AG09319 (cell line): ENCODE results near the gene RBSN.

ENCODE experiments used
- DNase-seq: peaks from one replicate; pipeline ENCODE4 v3.0.0-alpha.2; 2010; ENCODE audit warnings: low read depth; ENCODE audit errors: extremely low read depth
- TF ChIP-seq, protein P1 (sequence below): IDR thresholded peaks from 2 replicates; pipeline ENCODE4 v1.5.1; 2011; ENCODE audit warnings: low read depth, mild to moderate bottlenecking, inconsistent platforms, low read length, moderate library complexity

Gene RBSN

DNA sequence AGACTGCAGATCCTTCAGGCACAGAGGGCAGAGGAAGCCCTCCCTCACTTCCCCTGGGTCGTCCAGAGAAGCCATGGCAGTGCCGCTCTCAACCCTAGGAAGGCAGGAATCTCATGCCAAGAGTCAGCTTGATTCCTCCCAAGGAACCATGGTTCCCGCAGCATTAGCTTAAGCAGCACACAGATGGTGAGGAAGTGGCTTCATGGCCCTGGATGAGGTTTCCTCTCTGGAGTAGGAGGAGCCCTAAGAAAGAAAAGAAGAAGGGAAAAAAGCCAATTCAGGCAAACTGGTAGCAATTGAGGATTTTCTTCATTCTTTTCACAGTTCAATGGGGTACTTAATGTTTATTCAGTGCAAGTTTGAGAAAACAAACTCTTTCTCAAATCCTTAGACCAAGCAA, 2.9 kb downstream of the RBSN start:
- TF ChIP-seq, protein P1, sequence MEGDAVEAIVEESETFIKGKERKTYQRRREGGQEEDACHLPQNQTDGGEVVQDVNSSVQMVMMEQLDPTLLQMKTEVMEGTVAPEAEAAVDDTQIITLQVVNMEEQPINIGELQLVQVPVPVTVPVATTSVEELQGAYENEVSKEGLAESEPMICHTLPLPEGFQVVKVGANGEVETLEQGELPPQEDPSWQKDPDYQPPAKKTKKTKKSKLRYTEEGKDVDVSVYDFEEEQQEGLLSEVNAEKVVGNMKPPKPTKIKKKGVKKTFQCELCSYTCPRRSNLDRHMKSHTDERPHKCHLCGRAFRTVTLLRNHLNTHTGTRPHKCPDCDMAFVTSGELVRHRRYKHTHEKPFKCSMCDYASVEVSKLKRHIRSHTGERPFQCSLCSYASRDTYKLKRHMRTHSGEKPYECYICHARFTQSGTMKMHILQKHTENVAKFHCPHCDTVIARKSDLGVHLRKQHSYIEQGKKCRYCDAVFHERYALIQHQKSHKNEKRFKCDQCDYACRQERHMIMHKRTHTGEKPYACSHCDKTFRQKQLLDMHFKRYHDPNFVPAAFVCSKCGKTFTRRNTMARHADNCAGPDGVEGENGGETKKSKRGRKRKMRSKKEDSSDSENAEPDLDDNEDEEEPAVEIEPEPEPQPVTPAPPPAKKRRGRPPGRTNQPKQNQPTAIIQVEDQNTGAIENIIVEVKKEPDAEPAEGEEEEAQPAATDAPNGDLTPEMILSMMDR = no peak
- DNase-seq = no peak

DNA sequence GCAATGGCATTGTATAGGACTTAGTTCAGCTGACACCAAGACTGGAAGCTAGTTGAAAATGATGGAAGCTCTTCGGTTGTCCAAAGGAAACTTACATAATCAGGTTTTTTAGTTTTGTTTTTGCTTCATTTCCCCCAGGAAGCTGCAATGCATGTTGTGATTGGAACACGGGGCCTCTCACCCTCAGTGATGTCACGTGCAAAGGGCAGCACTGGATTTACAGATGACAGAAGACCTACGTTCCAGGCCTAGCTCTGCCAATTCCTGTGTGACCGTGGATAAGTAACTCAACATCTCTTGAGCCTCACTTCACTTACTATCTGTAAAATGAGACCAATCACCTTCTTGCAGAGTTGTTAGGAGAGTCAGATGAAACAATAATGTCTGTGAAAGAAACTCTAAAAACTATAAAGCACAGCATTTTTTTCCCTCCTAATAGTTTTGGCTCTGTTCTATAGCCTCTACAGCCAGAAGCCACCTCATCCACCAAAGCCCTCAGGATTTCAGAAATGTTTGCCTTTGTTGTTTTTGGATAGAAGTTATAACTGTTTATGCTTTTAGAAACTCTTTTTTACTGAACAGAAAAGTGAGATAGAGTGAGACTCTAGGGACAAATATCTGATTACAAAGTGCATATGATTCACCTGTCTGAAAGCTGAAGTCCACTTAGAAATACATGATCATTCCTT, 4.6 kb downstream of the RBSN start:
- TF ChIP-seq, protein P1 = no peak
- no peak for DNase-seq

DNA sequence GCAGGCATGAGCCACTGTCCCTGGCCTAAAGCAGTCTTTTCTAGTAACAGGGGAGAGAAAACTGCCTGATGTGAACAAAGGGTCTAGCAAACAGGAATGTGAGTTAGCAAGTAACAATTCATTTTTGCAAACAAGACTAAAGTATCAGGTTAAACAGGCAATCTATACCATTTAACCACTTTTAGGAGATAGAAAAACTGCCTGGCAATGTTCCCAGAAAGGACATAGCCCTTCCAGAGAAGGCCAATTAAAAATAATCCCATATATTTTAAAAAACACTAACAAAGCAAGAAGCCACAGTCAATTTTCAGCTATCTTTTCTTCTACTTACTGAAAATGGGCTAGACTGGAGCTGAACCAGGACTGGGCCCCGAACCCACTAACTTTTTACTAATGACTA, 6.3 kb downstream of the RBSN start:
- TF ChIP-seq, protein P1 = no peak
- no peak for DNase-seq

DNA sequence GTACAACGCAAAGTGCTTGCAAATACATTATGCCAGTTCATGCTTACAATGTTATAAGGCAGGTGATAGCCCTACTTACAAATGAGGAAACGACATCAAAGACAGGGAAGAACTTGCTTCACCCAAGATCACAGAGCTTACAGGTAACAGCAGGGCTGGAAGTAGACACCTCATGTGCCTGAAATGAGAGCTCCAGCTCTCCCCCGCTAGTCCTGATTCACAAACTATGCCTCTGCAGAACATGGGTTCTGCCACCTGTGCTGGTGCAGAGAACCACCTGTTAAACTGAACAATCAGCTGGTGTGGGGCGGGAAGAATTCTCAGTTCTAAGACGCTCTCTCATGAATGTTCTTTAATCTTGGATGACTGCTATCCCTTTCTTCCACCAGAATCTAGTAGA, 7.4 kb downstream of the RBSN start:
- TF ChIP-seq, protein P1 = no peak
- DNase-seq = no peak

DNA sequence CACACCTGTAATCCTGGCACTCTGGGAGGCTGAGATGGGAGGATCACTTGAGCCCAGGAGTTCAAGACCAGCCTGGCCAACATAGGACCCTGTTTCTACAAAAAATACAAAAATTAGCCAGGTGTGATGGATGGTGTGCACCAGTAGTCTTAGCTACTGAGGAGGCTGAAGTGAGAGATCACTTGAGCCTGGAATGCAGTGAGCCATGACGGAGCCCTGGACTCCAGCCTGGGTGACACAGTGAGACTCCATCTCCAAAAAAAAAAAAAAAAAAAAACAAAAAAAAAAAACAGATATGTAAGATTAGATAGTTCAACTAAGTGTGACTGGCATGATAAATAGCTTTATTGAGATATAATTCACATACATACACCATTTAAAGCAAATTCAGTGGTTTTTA, 9.7 kb downstream of the RBSN start:
- no peak for DNase-seq
- TF ChIP-seq, protein P1 = no peak

DNA sequence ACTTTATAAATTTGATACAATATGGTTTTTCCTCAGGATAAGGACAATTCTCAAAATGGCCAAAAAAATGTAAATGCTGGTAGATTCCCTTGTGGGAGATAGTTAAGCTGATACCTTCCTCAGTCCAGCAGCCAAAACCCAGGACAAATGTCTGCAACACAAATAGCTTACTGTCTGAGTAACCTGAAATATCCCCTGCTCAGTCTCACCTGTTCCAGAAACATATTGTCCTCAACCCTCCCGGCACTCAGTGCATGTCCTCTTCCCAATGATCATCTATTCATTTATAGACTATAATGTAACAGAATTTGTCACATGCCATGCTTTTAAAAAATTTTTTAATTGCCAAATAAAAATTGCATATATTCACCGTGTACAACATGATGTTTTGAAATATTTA, 12.2 kb downstream of the RBSN start:
- TF ChIP-seq, protein P1 = no peak
- no peak for DNase-seq

DNA sequence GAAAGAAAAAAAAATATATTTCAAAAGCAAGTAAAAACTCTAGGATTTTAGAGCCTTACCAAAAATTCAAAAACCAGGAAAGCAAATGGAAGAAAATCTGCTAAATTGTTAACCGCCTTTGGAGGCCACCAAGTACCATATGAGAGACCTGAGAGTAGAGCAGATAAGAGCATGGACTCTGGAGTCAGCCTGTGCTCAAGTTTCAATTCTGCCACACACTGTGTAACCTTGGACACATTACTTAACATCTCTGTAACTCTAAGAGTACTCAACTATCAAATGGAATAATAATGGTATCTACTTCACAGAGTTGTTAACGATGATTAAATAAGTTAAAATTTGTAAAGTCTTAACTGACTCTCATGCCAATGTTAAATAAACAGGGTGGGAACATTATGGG, 12.7 kb downstream of the RBSN start:
- DNase-seq = no peak
- TF ChIP-seq, protein P1 = no peak
